Spleen (tissue), 11 donors: Measurements from ENCODE around the gene GNL3. TPM values are rescaled to one million over a fixed set of nuclear protein-coding genes. Genes with fewer than 3 reads are reported as not detected.

ENCODE experiments used
- DNase-seq: peaks from one replicate; pipeline ENCODE4 v3.0.0-alpha.2; 2020
- H3K27ac ChIP-seq, 8 donors: fragments of 200-600 bp; sonication (generic) in 7 of 8; 1 replicate in 4 of 8; 2 replicates in 4 of 8; pipeline versions ENCODE4 v1.5.0 to v1.8.0; 2016 to 2021; ENCODE audit warnings: inconsistent platforms in 4 of 8, mild to moderate bottlenecking in 4 of 8, moderate library complexity in 1 of 8
- H3K27me3 ChIP-seq, 7 donors: fragments of 200-600 bp; sonication (generic) in 6 of 7; replicated peaks in 1 of 7; 1 replicate in 4 of 7; 2 replicates in 3 of 7; pipeline versions ENCODE4 v1.5.0 to v1.8.0; 2016 to 2021; ENCODE audit warnings: inconsistent platforms in 3 of 7, mild to moderate bottlenecking in 1 of 7
- H3K36me3 ChIP-seq, 6 donors: fragments of 200-600 bp; sonication (generic) in 5 of 6; 1 replicate in 4 of 6; 2 replicates in 2 of 6; pipeline versions ENCODE4 v1.5.0 to v1.8.0; 2016 to 2021; ENCODE audit warnings: inconsistent platforms in 2 of 6
- H3K4me1 ChIP-seq, 6 donors: fragments of 200-600 bp; sonication (generic) in 5 of 6; 1 replicate in 3 of 6; 2 replicates in 3 of 6; pipeline versions ENCODE4 v1.5.0 to v1.8.0; 2016 to 2021; ENCODE audit warnings: inconsistent platforms in 3 of 6
- H3K4me3 ChIP-seq, 8 donors: fragments of 200-600 bp; sonication (generic) in 7 of 8; 1 replicate in 4 of 8; 2 replicates in 4 of 8; pipeline versions ENCODE4 v1.5.0 to v1.8.0; 2016 to 2021; ENCODE audit warnings: inconsistent platforms in 4 of 8, mild to moderate bottlenecking in 4 of 8, moderate library complexity in 2 of 8
- H3K9me3 ChIP-seq, 8 donors: fragments of 200-600 bp; sonication (generic) in 7 of 8; 1 replicate in 4 of 8; 2 replicates in 4 of 8; pipeline versions ENCODE4 v1.5.0 to v1.8.0; 2016 to 2021; ENCODE audit warnings: inconsistent platforms in 4 of 8
- POLR2A ChIP-seq, 3 donors: fragments of 450-650 bp; IDR thresholded peaks; one replicate each; pipeline ENCODE4 v1.5.1; 2017; ENCODE audit warnings: antibody characterized with exemption in 3 of 3, mild to moderate bottlenecking in 1 of 3
- POLR2AphosphoS5 ChIP-seq, 3 donors: sonication (generic); formaldehyde crosslinking; IDR thresholded peaks; one replicate each; pipeline ENCODE4 v1.5.1; 2017; ENCODE audit warnings: antibody characterized with exemption in 3 of 3
- WGBS, 5 donors: extraction: QIAGEN DNeasy Blood & Tissue Kit in 3 of 5; methylation state at CpG; one replicate each; pipeline versions ENCODE4 v1.1.5 to v1.1.7; 2013 to 2018; 5-methylcytosine and 5-hydroxymethylcytosine counted together
- intact Hi-C: fragments of 100-400 bp; cut with DNase I; formaldehyde crosslinking; loops from one replicate; pipeline ENCODE4 v1.15.0; 2023; ENCODE audit warnings: low total_unique reads
- polyA plus RNA-seq, 3 donors: library from polyadenylated mRNA; stranded (reverse); fragments of 200-250 nt; gene quantifications; one replicate each; pipeline ENCODE4 v1.2.1, GENCODE V29; 2013
- total RNA-seq, 7 donors: library from RNA; depleted of rRNA in 3 of 7; stranded (reverse); fragments of >200 nt in 3 of 7; fragmentation: NEBNext Ultra II Directional in 4 of 7; extraction: Animal tissue kit (Norgen Biotek cat#: 25700) in 4 of 7; gene quantifications; one replicate each; pipeline versions ENCODE4 v1.1.0 to v1.2.1, GENCODE V29; 2016 to 2021
- TF ChIP-seq, protein P1 (sequence below), 11 experiments: fragments of 200-600 bp in 7 of 11; fragments of 450-650 bp in 4 of 11; sonication (generic) in 4 of 11; IDR thresholded peaks in 8 of 11; conservative IDR thresholded peaks in 3 of 11; 1 replicate in 7 of 11; 2 replicates in 4 of 11; pipeline versions ENCODE4 v1.4.0 to v1.8.0; 2016 to 2021; ENCODE audit warnings: antibody characterized with exemption in 11 of 11, inconsistent platforms in 4 of 11, mild to moderate bottlenecking in 1 of 11
- donor health status: healthy with polysubstance abuse.
- donor health status: DM: no; HTN: no; CAD: no; lungs with moderate emphysema.
- donor health status: DM: no; HTN: no; CAD: no.
- donor health status: Bipolar disorder and iron deficiency.
- donor health status: healthy.
- donor health status: DM: no; HTN: no; CAD: no.
- donor health status: DM: yes; HTN: yes; CAD: no.

Gene GNL3
- total and polyA plus RNA-seq, 10 donors: 49.8 to 87.8 (median 67.7) TPM

DNA sequence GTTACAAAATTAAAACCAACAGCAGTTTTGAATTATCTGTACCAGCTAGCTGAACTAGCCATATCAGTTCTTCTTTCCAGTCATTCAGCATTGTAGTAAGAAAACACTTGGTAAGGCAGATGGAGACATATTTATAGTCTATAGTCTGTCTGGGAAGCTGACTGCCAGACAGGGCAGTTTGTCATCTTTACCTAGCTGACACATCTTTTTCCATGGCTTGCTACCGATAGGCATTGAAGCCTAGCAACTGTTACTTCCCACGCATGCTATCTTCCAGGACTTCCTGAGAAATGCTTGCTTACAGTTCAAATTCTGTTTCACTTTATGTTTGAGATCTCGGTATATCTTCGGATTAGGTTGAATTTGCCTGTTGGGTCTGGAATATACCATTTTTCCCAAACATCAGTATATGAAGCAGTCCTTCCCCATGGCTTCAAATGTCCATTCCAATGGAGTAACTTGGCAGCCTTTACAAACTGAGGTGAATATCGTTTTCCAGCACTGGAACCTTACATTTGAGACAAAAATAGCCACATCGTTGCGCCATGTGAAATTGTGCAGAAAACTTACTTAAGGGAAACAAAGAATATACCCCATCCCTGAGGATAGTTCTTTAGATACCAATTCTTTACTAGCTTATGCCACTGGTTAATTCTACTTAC is 8.8 kb downstream of the GNL3 start:
- WGBS, 5 donors: 74 to 92% (median 90%) methylated on average over 7 of the region's 7 CpGs
- no peak overlapping the region for H3K4me3 ChIP-seq
- no peaks in the 10 kb centered on the region for H3K27me3 ChIP-seq
- no peak overlapping the region for H3K27ac ChIP-seq
- TF ChIP-seq, protein P1, sequence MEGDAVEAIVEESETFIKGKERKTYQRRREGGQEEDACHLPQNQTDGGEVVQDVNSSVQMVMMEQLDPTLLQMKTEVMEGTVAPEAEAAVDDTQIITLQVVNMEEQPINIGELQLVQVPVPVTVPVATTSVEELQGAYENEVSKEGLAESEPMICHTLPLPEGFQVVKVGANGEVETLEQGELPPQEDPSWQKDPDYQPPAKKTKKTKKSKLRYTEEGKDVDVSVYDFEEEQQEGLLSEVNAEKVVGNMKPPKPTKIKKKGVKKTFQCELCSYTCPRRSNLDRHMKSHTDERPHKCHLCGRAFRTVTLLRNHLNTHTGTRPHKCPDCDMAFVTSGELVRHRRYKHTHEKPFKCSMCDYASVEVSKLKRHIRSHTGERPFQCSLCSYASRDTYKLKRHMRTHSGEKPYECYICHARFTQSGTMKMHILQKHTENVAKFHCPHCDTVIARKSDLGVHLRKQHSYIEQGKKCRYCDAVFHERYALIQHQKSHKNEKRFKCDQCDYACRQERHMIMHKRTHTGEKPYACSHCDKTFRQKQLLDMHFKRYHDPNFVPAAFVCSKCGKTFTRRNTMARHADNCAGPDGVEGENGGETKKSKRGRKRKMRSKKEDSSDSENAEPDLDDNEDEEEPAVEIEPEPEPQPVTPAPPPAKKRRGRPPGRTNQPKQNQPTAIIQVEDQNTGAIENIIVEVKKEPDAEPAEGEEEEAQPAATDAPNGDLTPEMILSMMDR (IDR thresholded peaks at IDR 0.05 in 8 of 11, conservative IDR thresholded peaks at IDR 0.05 in 3 of 11): no peak
- TF ChIP-seq POLR2AphosphoS5 (IDR thresholded peaks at IDR 0.05) (no peak), POLR2A (IDR thresholded peaks at IDR 0.05) (no peak)
- no peak for DNase-seq
- intact Hi-C loops: no loop called here
- H3K9me3 ChIP-seq: no peaks in the 10 kb centered on the region
- peaks cover 0 to 23% (median 0%) of the 10 kb centered on the region in 6 donors for H3K4me1 ChIP-seq
- peaks cover 0 to 100% (median 82%) of the 10 kb centered on the region in 6 donors for H3K36me3 ChIP-seq

DNA sequence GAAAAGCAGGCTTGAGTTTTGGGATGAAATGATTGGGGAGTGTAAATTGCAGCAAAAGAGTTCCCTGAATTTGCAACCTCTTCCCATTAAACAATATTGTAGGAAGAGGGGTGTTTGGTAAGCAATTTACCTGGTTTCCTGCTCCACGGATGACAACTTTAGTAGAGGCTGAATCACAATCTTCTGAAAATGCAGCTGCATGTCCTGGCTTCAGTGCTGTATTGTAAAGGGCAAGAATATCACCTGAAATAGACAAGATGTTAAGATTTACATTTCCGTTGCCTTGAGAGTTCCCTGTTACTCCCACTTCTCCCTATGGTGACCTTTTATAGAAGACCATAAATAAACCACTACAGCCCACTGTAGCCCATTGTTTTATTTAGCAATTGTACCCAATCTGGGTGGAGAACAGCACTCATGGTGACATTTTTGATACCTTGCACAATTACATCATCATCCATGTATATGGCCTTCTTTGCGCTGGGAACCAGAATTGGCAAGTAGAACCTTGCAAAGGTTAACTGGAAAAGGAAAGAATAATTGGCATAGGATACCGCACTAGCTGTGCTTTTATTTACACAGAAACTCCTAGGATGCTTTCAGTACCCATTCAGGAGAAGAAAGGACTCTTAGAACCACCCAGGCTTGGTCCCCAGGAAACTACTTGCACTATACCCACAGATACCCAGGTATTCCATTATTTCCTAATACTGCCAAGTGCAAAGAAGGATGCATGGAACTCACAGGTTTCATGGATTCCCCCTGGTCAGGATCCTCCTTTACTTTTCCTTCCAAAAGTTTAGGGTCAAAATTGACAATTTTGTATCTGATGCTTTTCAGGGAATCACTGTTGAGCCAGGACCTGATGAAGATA is 10.2 kb downstream of the GNL3 start:
- H3K4me1 ChIP-seq: peaks cover 0 to 18% (median 0%) of the 10 kb centered on the region in 6 donors
- TF ChIP-seq POLR2AphosphoS5 (IDR thresholded peaks at IDR 0.05): no peak
- TF ChIP-seq, protein P1 (IDR thresholded peaks at IDR 0.05 in 8 of 11, conservative IDR thresholded peaks at IDR 0.05 in 3 of 11): no peak
- H3K4me3 ChIP-seq: no peak overlapping the region
- intact Hi-C loops: no loop called here
- no peaks in the 10 kb centered on the region for H3K27me3 ChIP-seq
- H3K36me3 ChIP-seq: peaks cover 0 to 92% (median 69%) of the 10 kb centered on the region in 6 donors
- H3K9me3 ChIP-seq: no peaks in the 10 kb centered on the region
- DNase-seq: no peak
- H3K27ac ChIP-seq: no peak overlapping the region
- 86 to 91% (median 88%) methylated on average over 4 of the region's 4 CpGs for WGBS, 5 donors

DNA sequence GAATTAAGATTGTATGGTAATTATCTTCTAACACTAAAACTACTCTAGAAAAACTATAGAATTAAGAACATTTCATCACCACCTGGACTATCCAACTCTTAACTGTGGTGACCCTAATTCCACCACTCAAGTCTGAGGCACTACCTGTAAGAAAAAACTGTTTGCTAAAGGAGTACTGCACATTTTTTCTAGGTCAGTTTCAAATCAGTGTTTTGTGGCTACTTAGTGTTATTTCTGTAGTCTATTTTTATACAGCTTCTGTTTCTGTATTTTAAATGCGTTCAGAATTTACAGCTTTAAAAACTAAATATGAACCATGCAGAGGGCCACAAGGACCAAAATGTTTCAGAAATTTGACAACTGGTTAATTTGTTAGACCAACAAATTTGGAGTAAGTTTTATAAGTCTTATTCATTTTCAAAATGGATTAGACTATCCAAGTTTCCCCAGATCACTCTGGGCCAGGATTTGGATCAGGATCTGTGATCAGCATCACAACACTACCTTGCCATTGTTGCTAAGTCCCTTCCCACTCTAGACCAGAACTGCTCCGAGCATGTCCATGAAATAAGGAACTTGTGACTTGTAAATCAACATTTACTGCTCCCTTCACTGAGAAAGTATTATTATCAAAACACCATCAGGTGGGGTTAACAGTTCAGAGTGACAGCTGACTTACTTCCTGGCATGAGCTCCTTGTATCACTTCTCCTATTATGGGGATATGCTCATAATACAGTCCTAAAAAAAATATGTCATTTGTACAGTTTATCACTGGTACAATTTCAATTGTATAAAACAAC is 11.2 kb downstream of the GNL3 start:
- Histone ChIP-seq H3K9me3 (no peaks in the 10 kb centered on the region), H3K36me3 (peaks cover 0 to 82% (median 60%) of the 10 kb centered on the region in 6 donors), H3K4me3 (no peak overlapping the region), H3K4me1 (peaks cover 0 to 23% (median 0%) of the 10 kb centered on the region in 6 donors), H3K27ac (peak overlapping the region in 4 of 8 donors; percentile 3 to 64 (median 21)), H3K27me3 (no peaks in the 10 kb centered on the region)
- DNase-seq: no peak
- intact Hi-C loops: no loop called here
- 62 to 75% (median 69%) methylated on average over 2 of the region's 2 CpGs for WGBS, 5 donors
- TF ChIP-seq POLR2A (IDR thresholded peaks at IDR 0.05) (no peak), POLR2AphosphoS5 (IDR thresholded peaks at IDR 0.05) (no peak)
- TF ChIP-seq, protein P1 (IDR thresholded peaks at IDR 0.05 in 8 of 11, conservative IDR thresholded peaks at IDR 0.05 in 3 of 11): no peak
